G401.6 (cell line): ENCODE measurements around the gene FAM50A.

Source experiments
- FAIRE-seq: peaks from 2 replicates; lab custom pipeline; 2012; peaks lifted over from hg19 to GRCh38; lab: Jason Lieb, UNC

FAM50A gene

GRCh38 chrX:154413142-154413541 is 30.8 kb upstream of the FAM50A start:
- no peak for FAIRE-seq

GRCh38 chrX:154417157-154417556 is 26.8 kb upstream of the FAM50A start:
- no peak for FAIRE-seq

- FAIRE-seq: no peak
These were observed 24.8 kb upstream of the FAM50A start for GRCh38 chrX:154419189-154419588.

GRCh38 chrX:154419688-154420401 is 24.1 kb upstream of the FAM50A start:
- FAIRE-seq: no peak

- FAIRE-seq: no peak
These were observed 23.6 kb upstream of the FAM50A start for GRCh38 chrX:154420402-154420756.

GRCh38 chrX:154426916-154427770 is 16.8 kb upstream of the FAM50A start:
- no peak for FAIRE-seq

- FAIRE-seq: peak; percentile 93
These were observed 15.5 kb upstream of the FAM50A start, which contains the start of gene ATP6AP1 for GRCh38 chrX:154428176-154429171. TSS of gene ATP6AP1 (plus strand) at chrX:154428677. CDS start at chrX:154428693, 16 bp downstream.

GRCh38 chrX:154429711-154430110 is 14.2 kb upstream of the FAM50A start:
- no peak for FAIRE-seq

GRCh38 chrX:154430479-154430878 is 13.5 kb upstream of the FAM50A start:
- FAIRE-seq: no peak

- FAIRE-seq: no peak
These were observed 13.0 kb upstream of the FAM50A start for GRCh38 chrX:154430916-154431315.

GRCh38 chrX:154431341-154431740 is 12.6 kb upstream of the FAM50A start:
- no peak for FAIRE-seq

- no peak for FAIRE-seq
These were observed 11.7 kb upstream of the FAM50A start for GRCh38 chrX:154432210-154432609.

- no peak for FAIRE-seq
These were observed 10.3 kb upstream of the FAM50A start for GRCh38 chrX:154433605-154434004.

- no peak for FAIRE-seq
These were observed 9.4 kb upstream of the FAM50A start for GRCh38 chrX:154434394-154435168.

- no peak for FAIRE-seq
These were observed 8.7 kb upstream of the FAM50A start for GRCh38 chrX:154435171-154435733.

GRCh38 chrX:154436374-154436982 is 7.5 kb upstream of the FAM50A start:
- FAIRE-seq: no peak

- FAIRE-seq: no peak
These were observed 6.8 kb upstream of the FAM50A start, which contains the start of gene GDI1 for GRCh38 chrX:154436983-154437752. TSS of gene GDI1 (plus strand) at chrX:154437154. CDS start at chrX:154437255, 101 bp downstream.

- FAIRE-seq: no peak
These were observed 5.7 kb upstream of the FAM50A start for GRCh38 chrX:154437971-154438893.

- no peak for FAIRE-seq
These were observed 4.1 kb upstream of the FAM50A start for GRCh38 chrX:154439841-154440240.
